Naive thymus-derived CD4-positive, alpha-beta T cell (primary cell): Measurements from ENCODE around the gene ARRDC1. TPM values are rescaled to one million over a fixed set of nuclear protein-coding genes. Genes with fewer than 3 reads are reported as not detected.
A peak's percentile ranks its signal among the peaks of the same experiment; 100 is the strongest.

ENCODE experiments used
- ATAC-seq: fragments of 150-1000 bp; cut with Tn5 transposase; 2 replicates; pipeline ENCODE4 v1.10.0; 2021; ENCODE audit warnings: mild to moderate bottlenecking, moderate library complexity
- CTCF ChIA-PET: fragments of 350-600 bp; sonication (Branson Sonifier 250); formaldehyde crosslinking; loops from one replicate; lab custom pipeline; 2021; ENCODE audit warnings: antibody characterized with exemption; lab: Charles Lee
- POLR2A ChIA-PET: fragments of 350-600 bp; sonication (Branson Sonifier 250); formaldehyde crosslinking; loops from one replicate; lab custom pipeline; 2021; ENCODE audit warnings: antibody characterized with exemption, inconsistent platforms; lab: Charles Lee
- DNase-seq, 9 donors: peaks; one replicate each; pipeline versions ENCODE4 v3.0.0 to v3.0.0-alpha.2; 2020 to 2022; ENCODE audit warnings: mixed read lengths in 1 of 9
- H3K27ac ChIP-seq: one replicate; pipeline ENCODE4 v1.7.0; 2013; ENCODE audit warnings: mild to moderate bottlenecking, low read depth, low read length, moderate library complexity
- H3K27me3 ChIP-seq, 2 donors: one replicate each; pipeline ENCODE4 v1.7.0; 2013; ENCODE audit warnings: low read length in 2 of 2, mild to moderate bottlenecking in 2 of 2, moderate library complexity in 2 of 2; ENCODE audit not compliant: control insufficient read depth in 2 of 2, insufficient read depth in 2 of 2
- H3K36me3 ChIP-seq, 3 experiments: 1 replicate in 2 of 3; 2 replicates in 1 of 3; pipeline ENCODE4 v1.7.0; 2013; ENCODE audit warnings: low read length in 3 of 3, mild to moderate bottlenecking in 3 of 3, moderate library complexity in 1 of 3; ENCODE audit not compliant: insufficient read depth in 3 of 3, control insufficient read depth in 2 of 3
- H3K4me1 ChIP-seq, 2 donors: one replicate each; pipeline ENCODE4 v1.7.0; 2013; ENCODE audit warnings: low read length in 2 of 2, mild to moderate bottlenecking in 2 of 2, moderate library complexity in 1 of 2; ENCODE audit not compliant: control insufficient read depth in 2 of 2, insufficient read depth in 2 of 2
- H3K4me3 ChIP-seq: 2 replicates; pipeline ENCODE4 v1.7.0; 2013; ENCODE audit warnings: mild to moderate bottlenecking, low read length
- H3K9me3 ChIP-seq, 3 experiments: 1 replicate in 2 of 3; 2 replicates in 1 of 3; pipeline ENCODE4 v1.7.0; 2013; ENCODE audit warnings: low read length in 3 of 3; ENCODE audit not compliant: control insufficient read depth in 2 of 3
- H3K27ac Mint-ChIP-seq, 9 donors: one replicate each; pipeline ENCODE4 v1.8.0; 2020 to 2022; ENCODE audit warnings: mixed read lengths in 9 of 9, mild to moderate bottlenecking in 8 of 9, moderate library complexity in 5 of 9, inconsistent platforms in 2 of 9
- H3K27me3 Mint-ChIP-seq, 5 donors: one replicate each; pipeline ENCODE4 v1.8.0; 2021 to 2022; ENCODE audit warnings: mixed read lengths in 5 of 5, mild to moderate bottlenecking in 1 of 5
- H3K36me3 Mint-ChIP-seq, 5 donors: one replicate each; pipeline ENCODE4 v1.8.0; 2020 to 2022; ENCODE audit warnings: mixed read lengths in 5 of 5, mild to moderate bottlenecking in 3 of 5, inconsistent platforms in 1 of 5
- H3K4me1 Mint-ChIP-seq, 7 donors: one replicate each; pipeline ENCODE4 v1.8.0; 2020 to 2022; ENCODE audit warnings: mixed read lengths in 7 of 7, mild to moderate bottlenecking in 3 of 7, inconsistent platforms in 1 of 7
- H3K4me3 Mint-ChIP-seq, 10 donors: one replicate each; pipeline ENCODE4 v1.8.0; 2020 to 2022; ENCODE audit warnings: mild to moderate bottlenecking in 10 of 10, mixed read lengths in 10 of 10, moderate library complexity in 6 of 10, inconsistent platforms in 2 of 10
- H3K9me3 Mint-ChIP-seq, 11 donors: one replicate each; pipeline ENCODE4 v1.8.0; 2020 to 2022; ENCODE audit warnings: mixed read lengths in 11 of 11, mild to moderate bottlenecking in 4 of 11, inconsistent platforms in 1 of 11, moderate library complexity in 1 of 11
- intact Hi-C, 2 donors: fragments of 100-400 bp; cut with micrococcal nuclease; formaldehyde crosslinking; loops; one replicate each; pipeline ENCODE4 v1.15.1; 2023
- polyA plus RNA-seq, 2 donors: library from polyadenylated mRNA; unstranded; fragments of 300-500 nt; fragmentation: Illumina TruSeq; gene quantifications; one replicate each; pipeline ENCODE4 v1.2.3, GENCODE V29; 2021
- total RNA-seq, 6 experiments: library from RNA in 5 of 6; stranded (reverse) in 5 of 6; gene quantifications; 1 replicate in 5 of 6; 2 replicates in 1 of 6; pipeline ENCODE4 v1.2.3 and lab custom pipeline; 2021 to 2026

ARRDC1 gene, protein sequence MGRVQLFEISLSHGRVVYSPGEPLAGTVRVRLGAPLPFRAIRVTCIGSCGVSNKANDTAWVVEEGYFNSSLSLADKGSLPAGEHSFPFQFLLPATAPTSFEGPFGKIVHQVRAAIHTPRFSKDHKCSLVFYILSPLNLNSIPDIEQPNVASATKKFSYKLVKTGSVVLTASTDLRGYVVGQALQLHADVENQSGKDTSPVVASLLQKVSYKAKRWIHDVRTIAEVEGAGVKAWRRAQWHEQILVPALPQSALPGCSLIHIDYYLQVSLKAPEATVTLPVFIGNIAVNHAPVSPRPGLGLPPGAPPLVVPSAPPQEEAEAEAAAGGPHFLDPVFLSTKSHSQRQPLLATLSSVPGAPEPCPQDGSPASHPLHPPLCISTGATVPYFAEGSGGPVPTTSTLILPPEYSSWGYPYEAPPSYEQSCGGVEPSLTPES
- 100 to 1,000 TPM in 1 of 5 experiments, 10 to 100 TPM in 4; 53.7 to 126 (median 82.6) TPM for total RNA-seq
- polyA plus RNA-seq, result 10 to 100 TPM; 35.2 to 56.3 TPM
- 32.8 reads per million, percentile 62 among the genes with 10 or more reads in this experiment for total RNA-seq (lab: John Stamatoyannopoulos, UW)

- Mint-ChIP-seq H3K27ac (peak within 1 kb of the TSS in 5 of 9 donors; percentile 39 to 82 (median 52)), H3K27me3 (no peaks in the 10 kb centered on the region), H3K36me3 (no peaks in the 10 kb centered on the region), H3K4me1 (peaks cover 0 to 39% (median 24%) of the 10 kb centered on the region in 7 donors), H3K9me3 (no peaks in the 10 kb centered on the region), H3K4me3 (peak within 1 kb of the TSS; percentile 66 to 92 (median 84))
- peak within 1 kb of the TSS; percentile 69 for H3K4me3 ChIP-seq
- ATAC-seq (peak; percentile 91), DNase-seq (peak; percentile 77 to 95 (median 88))
- H3K9me3 ChIP-seq, result no peaks in the 10 kb centered on the region
- POLR2A ChIA-PET, result interaction anchor here (1.2 kb wide), 2 partner anchors 13 to 14 kb away, joined by 3 to 7 read pairs; partner anchors contain the start of gene EHMT1
- intact Hi-C loops, result loop anchor here (1.0 to 2.0 kb wide), 10 partner anchors 13 to 815 kb away; partner anchors contain the start of genes MRPL41 (in 2 of the 2), TMEM141 (in 2 of the 2), ZMYND19 (in 2 of the 2) and DPH7 (in 1 of the 2)
- H3K27me3 ChIP-seq, result no peaks in the 10 kb centered on the region
- no peaks in the 10 kb centered on the region for H3K36me3 ChIP-seq
- CTCF ChIA-PET, result no interaction called here
- H3K4me1 ChIP-seq, result peaks cover 6 to 10% of the 10 kb centered on the region in 2 donors
- H3K27ac ChIP-seq, result peak within 1 kb of the TSS; percentile 85
Measured at GRCh38 chr9:137605121-137606004, at the start of gene ARRDC1. TSS of gene ARRDC1 (plus strand) at chr9:137605686. CDS start at chr9:137605718, 32 bp downstream.

DNA sequence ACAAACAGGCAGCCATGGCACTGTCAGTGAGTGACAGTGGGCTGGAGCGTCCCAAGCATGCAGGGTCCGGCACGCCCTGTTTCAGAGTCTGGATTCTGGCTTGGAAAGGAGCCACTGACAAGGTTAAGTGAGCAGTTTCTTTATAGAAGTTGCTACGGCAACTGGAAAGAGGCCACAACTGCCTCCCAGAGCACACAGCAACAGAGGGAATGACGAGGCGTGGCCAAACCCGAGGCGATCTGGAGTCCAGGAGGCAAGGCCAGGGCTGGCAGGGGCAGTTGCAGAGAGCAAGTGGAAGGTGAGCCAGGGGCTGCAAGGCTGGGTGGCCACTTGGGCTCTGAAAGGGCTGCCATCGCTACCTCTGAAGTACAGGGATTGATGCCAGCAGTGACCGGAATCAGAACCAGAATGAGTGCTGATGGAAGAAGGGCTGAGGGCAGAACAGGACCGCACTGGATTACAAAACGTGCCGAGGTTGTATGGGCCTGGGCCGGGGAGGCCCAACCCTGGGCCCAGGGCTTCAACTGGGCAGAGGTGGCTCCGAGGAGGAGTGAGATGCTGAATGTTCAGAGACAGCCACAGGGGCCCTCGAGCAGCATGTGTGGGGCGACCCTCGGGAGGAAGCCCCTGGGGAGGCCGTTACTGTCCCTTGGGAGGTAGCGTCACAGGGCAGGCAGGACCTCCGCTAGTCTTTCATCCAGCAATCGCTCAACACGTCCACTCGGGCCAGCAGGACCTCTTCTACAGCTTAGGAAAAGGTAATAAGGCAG lies 49.2 kb upstream of the ARRDC1 start:
- H3K4me1 ChIP-seq, result no peaks in the 10 kb centered on the region
- H3K27me3 Mint-ChIP-seq, result no peaks in the 10 kb centered on the region
- no peaks in the 10 kb centered on the region for H3K9me3 Mint-ChIP-seq
- no peak overlapping the region for H3K27ac Mint-ChIP-seq
- DNase-seq (no peak), ATAC-seq (no peak)
- no peaks in the 10 kb centered on the region for H3K27me3 ChIP-seq
- H3K27ac ChIP-seq, result no peak overlapping the region
- H3K36me3 ChIP-seq, result peaks cover 0 to 21% (median 0%) of the 10 kb centered on the region in 3 experiments
- intact Hi-C loops, result loop anchor here in 1 of 2 donors (10.0 kb wide), 2 partner anchors 131 to 251 kb away; partner anchors contain the start of genes EXD3, NOXA1 and NRARP
- POLR2A ChIA-PET, result no interaction called here
- no peaks in the 10 kb centered on the region for H3K9me3 ChIP-seq
- CTCF ChIA-PET, result interaction anchor here (0.7 kb wide), 1 partner anchor 313 kb away, joined by 3 read pairs; no protein-coding TSS in a partner anchor
- H3K36me3 Mint-ChIP-seq, result peaks cover 4 to 28% (median 11%) of the 10 kb centered on the region in 5 donors
- H3K4me3 ChIP-seq, result no peak overlapping the region
- peaks cover 0 to 11% (median 6%) of the 10 kb centered on the region in 7 donors for H3K4me1 Mint-ChIP-seq
- no peak overlapping the region for H3K4me3 Mint-ChIP-seq

DNA sequence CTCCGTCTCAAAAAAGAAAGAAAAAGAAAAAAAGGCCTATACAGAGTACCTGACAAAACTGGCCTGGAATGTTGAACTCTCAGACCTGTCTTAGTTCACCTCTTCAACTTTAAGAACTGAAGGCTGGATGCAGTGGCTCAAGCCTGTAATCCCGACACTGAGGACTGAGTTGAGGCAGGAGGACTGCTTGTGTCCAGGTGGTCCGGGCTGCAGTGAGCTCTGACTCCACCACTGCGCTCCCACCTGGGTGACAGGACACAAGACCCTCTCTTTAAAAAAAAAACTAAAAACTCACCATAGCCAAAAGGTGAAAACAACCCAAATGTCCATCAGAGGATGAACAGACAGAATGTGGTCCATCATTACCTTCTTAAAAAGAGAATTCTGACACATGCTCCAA lies 47.4 kb upstream of the ARRDC1 start:
- no peaks in the 10 kb centered on the region for H3K27me3 Mint-ChIP-seq
- H3K27ac Mint-ChIP-seq, result no peak overlapping the region
- ATAC-seq, result no peak
- CTCF ChIA-PET, result interaction anchor here (0.6 kb wide), 1 partner anchor 33 kb away, joined by 3 read pairs; no protein-coding TSS in a partner anchor
- H3K4me3 Mint-ChIP-seq, result no peak overlapping the region
- peaks cover 0 to 6% (median 0%) of the 10 kb centered on the region in 7 donors for H3K4me1 Mint-ChIP-seq
- POLR2A ChIA-PET, result interaction anchor here (0.6 kb wide), 1 partner anchor 429 kb away, joined by 3 read pairs; no protein-coding TSS in a partner anchor
- Histone ChIP-seq H3K4me1 (no peaks in the 10 kb centered on the region), H3K36me3 (peaks cover 0 to 29% (median 0%) of the 10 kb centered on the region in 3 experiments), H3K9me3 (no peaks in the 10 kb centered on the region), H3K4me3 (no peak overlapping the region), H3K27me3 (no peaks in the 10 kb centered on the region), H3K27ac (no peak overlapping the region)
- intact Hi-C loops, result loop anchor here in 1 of 2 donors (10.0 kb wide), 2 partner anchors 133 to 253 kb away; partner anchors contain the start of genes EXD3, NOXA1 and NRARP
- no peak for DNase-seq
- H3K9me3 Mint-ChIP-seq, result no peaks in the 10 kb centered on the region
- H3K36me3 Mint-ChIP-seq, result peaks cover 4 to 38% (median 14%) of the 10 kb centered on the region in 5 donors

- CTCF ChIA-PET, result no interaction called here
- no peak overlapping the region for H3K27ac ChIP-seq
- peaks cover 4 to 32% (median 15%) of the 10 kb centered on the region in 5 donors for H3K36me3 Mint-ChIP-seq
- H3K9me3 ChIP-seq, result no peaks in the 10 kb centered on the region
- H3K27me3 ChIP-seq, result no peaks in the 10 kb centered on the region
- peaks cover 0 to 32% (median 0%) of the 10 kb centered on the region in 3 experiments for H3K36me3 ChIP-seq
- DNase-seq, result no peak
- peak overlapping the region in 6 of 9 donors; percentile 21 to 86 (median 43) for H3K27ac Mint-ChIP-seq
- H3K9me3 Mint-ChIP-seq, result no peaks in the 10 kb centered on the region
- no peak for ATAC-seq
- intact Hi-C loops, result no loop called here
- no peaks in the 10 kb centered on the region for H3K27me3 Mint-ChIP-seq
- H3K4me1 ChIP-seq, result no peaks in the 10 kb centered on the region
- H3K4me1 Mint-ChIP-seq, result peaks cover 0 to 26% (median 5%) of the 10 kb centered on the region in 7 donors
- POLR2A ChIA-PET, result interaction anchor here (1.2 kb wide), 1 partner anchor 14 kb away, joined by 3 read pairs; the partner anchor contains the start of gene PNPLA7
- H3K4me3 ChIP-seq, result no peak overlapping the region
- H3K4me3 Mint-ChIP-seq, result no peak overlapping the region
Measured at GRCh38 chr9:137564134-137564533, 41.4 kb upstream of the ARRDC1 start.

DNA sequence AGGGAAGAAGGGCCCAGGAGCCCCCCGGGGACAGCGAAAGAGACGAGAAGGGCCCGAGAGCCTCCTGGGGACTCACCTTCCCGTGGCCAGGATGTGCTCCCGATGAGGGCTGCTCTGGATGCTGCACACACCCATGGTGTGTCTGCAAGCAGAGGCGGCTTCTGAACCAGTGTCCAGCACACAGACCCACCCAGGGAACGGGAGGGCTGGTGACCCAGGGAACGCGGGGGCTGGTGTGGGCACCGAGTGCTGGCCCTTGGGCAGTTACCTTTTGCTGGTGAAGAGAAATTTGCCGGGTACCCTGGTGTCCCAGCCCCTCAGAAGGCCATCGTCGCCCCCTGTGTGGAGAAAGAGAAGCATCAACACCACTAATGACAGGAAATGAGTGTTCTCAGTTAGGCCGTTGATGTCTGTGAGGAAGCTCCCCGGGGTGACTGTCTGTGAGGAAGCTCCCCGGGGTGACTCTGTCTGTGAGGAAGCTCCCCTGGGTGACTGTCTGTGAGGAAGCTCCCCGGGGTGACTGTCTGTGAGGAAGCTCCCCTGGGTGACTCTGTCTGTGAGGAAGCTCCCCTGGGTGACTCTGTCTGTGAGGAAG lies 40.6 kb upstream of the ARRDC1 start:
- Mint-ChIP-seq H3K27ac (peak overlapping the region in 4 of 9 donors; percentile 19 to 69 (median 44)), H3K36me3 (peaks cover 0 to 26% (median 11%) of the 10 kb centered on the region in 5 donors), H3K4me3 (no peak overlapping the region), H3K4me1 (peaks cover 0 to 21% (median 7%) of the 10 kb centered on the region in 7 donors), H3K27me3 (no peaks in the 10 kb centered on the region), H3K9me3 (no peaks in the 10 kb centered on the region)
- H3K27me3 ChIP-seq, result no peaks in the 10 kb centered on the region
- H3K9me3 ChIP-seq, result no peaks in the 10 kb centered on the region
- CTCF ChIA-PET, result no interaction called here
- H3K4me1 ChIP-seq, result no peaks in the 10 kb centered on the region
- ATAC-seq (no peak), DNase-seq (no peak)
- intact Hi-C loops, result no loop called here
- peaks cover 0 to 32% (median 0%) of the 10 kb centered on the region in 3 experiments for H3K36me3 ChIP-seq
- no peak overlapping the region for H3K4me3 ChIP-seq
- POLR2A ChIA-PET, result no interaction called here
- H3K27ac ChIP-seq, result no peak overlapping the region
